ENCODE data around the gene LAP3. TPM values are rescaled to one million over a fixed set of nuclear protein-coding genes. Genes with fewer than 3 reads are reported as not detected.

Gene LAP3
- total RNA-seq, 1 donor from 2014 or later, result 44.1 TPM

- no peaks in the 10 kb centered on the region for H3K9me3 Mint-ChIP-seq (ENCODE audit: unreplicated experiment)
- H3K4me1 Mint-ChIP-seq (ENCODE audit: unreplicated experiment), result peaks cover 14% of the 10 kb centered on the region
- no peaks in the 10 kb centered on the region for H3K27me3 Mint-ChIP-seq (ENCODE audit: unreplicated experiment)
- DNase-seq (ENCODE audit: extremely low spot score, unreplicated experiment), result no peak
- TF ChIP-seq CTCF (IDR thresholded peaks at IDR 0.05), result no peak
- H3K4me3 Mint-ChIP-seq (ENCODE audit: unreplicated experiment), result no peak overlapping the region
- H3K27ac Mint-ChIP-seq (ENCODE audit: unreplicated experiment), result no peak overlapping the region
- H3K36me3 Mint-ChIP-seq (ENCODE audit: unreplicated experiment), result peaks cover 65% of the 10 kb centered on the region
Measured at GRCh38 chr4:17623451-17624001, 46.5 kb downstream of the LAP3 start.

DNA sequence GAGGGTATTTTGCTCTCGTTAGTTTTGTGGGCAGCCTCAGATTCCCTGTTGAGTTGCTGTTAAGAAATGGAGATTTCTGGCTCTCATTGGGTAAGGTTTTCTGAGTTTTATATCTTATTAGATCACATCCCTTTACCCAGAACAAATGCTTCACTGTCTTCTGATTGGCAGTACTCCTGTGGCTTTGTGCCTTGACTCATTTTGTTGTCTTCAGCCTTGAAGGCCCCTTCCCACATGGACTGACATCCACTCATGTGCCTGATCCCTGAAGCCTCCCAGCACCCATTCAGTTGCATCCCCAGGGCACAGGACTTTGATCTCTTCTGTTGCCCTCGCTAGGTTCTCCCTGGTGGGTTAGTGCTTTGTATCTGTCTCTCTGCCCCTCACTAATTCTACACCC is 47.8 kb downstream of the LAP3 start:
- Mint-ChIP-seq H3K4me1 (ENCODE audit: unreplicated experiment) (peaks cover under 1% of the 10 kb centered on the region), H3K36me3 (ENCODE audit: unreplicated experiment) (peaks cover 68% of the 10 kb centered on the region), H3K27ac (ENCODE audit: unreplicated experiment) (no peak overlapping the region), H3K4me3 (ENCODE audit: unreplicated experiment) (no peak overlapping the region), H3K9me3 (ENCODE audit: unreplicated experiment) (no peaks in the 10 kb centered on the region), H3K27me3 (ENCODE audit: unreplicated experiment) (no peaks in the 10 kb centered on the region)
- no peak for TF ChIP-seq CTCF (IDR thresholded peaks at IDR 0.05)
- DNase-seq (ENCODE audit: extremely low spot score, unreplicated experiment), result no peak

- H3K4me1 Mint-ChIP-seq (ENCODE audit: unreplicated experiment), result no peaks in the 10 kb centered on the region
- H3K36me3 Mint-ChIP-seq (ENCODE audit: unreplicated experiment), result peaks cover 57% of the 10 kb centered on the region
- H3K27me3 Mint-ChIP-seq (ENCODE audit: unreplicated experiment), result no peaks in the 10 kb centered on the region
- H3K27ac Mint-ChIP-seq (ENCODE audit: unreplicated experiment), result no peak overlapping the region
- H3K9me3 Mint-ChIP-seq (ENCODE audit: unreplicated experiment), result no peaks in the 10 kb centered on the region
- DNase-seq (ENCODE audit: extremely low spot score, unreplicated experiment), result no peak
- no peak for TF ChIP-seq CTCF (IDR thresholded peaks at IDR 0.05)
- no peak overlapping the region for H3K4me3 Mint-ChIP-seq (ENCODE audit: unreplicated experiment)
Measured at GRCh38 chr4:17630228-17630627, 53.2 kb downstream of the LAP3 start.

DNA sequence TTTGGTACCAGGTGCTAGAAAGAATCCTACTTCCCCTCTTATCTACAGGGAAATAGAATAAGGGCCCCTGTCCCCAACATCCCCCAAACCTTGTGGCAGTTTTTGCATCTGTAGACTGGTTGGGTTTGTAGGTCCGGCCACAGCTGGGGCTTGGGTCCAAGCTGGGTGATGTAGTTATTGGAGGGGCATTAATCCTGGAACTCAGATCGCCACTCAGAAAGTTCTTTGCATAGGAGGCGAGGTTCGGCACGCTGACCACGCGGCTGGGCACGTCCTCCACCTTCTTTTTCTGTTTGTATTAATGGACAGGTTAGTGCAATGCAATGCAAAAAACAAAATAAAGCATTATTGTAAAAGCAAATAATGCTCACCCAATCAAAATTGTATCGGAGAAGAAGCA is 56.6 kb downstream of the LAP3 start:
- H3K4me3 Mint-ChIP-seq (ENCODE audit: unreplicated experiment), result no peak overlapping the region
- no peak for DNase-seq (ENCODE audit: extremely low spot score, unreplicated experiment)
- H3K27ac Mint-ChIP-seq (ENCODE audit: unreplicated experiment), result no peak overlapping the region
- TF ChIP-seq CTCF (IDR thresholded peaks at IDR 0.05), result no peak
- no peaks in the 10 kb centered on the region for H3K27me3 Mint-ChIP-seq (ENCODE audit: unreplicated experiment)
- no peaks in the 10 kb centered on the region for H3K9me3 Mint-ChIP-seq (ENCODE audit: unreplicated experiment)
- peaks cover 2% of the 10 kb centered on the region for H3K4me1 Mint-ChIP-seq (ENCODE audit: unreplicated experiment)
- H3K36me3 Mint-ChIP-seq (ENCODE audit: unreplicated experiment), result peaks cover 37% of the 10 kb centered on the region

DNA sequence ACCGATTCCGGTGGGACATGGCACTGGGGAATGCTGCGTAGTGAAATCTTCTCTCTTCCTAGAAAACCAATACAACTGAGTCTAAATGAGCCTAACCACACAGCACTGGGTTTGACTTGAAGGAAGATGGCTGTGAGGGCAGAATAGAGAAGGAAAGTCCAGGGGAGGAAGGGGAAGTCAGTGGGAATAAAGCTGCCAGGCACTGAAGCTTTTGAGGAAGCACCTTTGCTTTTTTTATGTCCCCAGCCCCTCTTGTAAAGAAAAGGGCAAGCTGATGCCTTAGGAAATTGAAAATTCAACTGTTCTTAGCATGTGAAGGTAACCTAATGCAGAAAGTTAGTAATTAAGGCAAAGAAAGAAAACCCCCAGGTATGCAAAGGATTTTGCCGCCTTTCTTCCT is 58.1 kb downstream of the LAP3 start:
- peaks cover 26% of the 10 kb centered on the region for H3K36me3 Mint-ChIP-seq (ENCODE audit: unreplicated experiment)
- H3K27me3 Mint-ChIP-seq (ENCODE audit: unreplicated experiment), result no peaks in the 10 kb centered on the region
- H3K9me3 Mint-ChIP-seq (ENCODE audit: unreplicated experiment), result no peaks in the 10 kb centered on the region
- DNase-seq (ENCODE audit: extremely low spot score, unreplicated experiment), result no peak
- no peak overlapping the region for H3K4me3 Mint-ChIP-seq (ENCODE audit: unreplicated experiment)
- TF ChIP-seq CTCF (IDR thresholded peaks at IDR 0.05), result no peak
- peaks cover 2% of the 10 kb centered on the region for H3K4me1 Mint-ChIP-seq (ENCODE audit: unreplicated experiment)
- peak overlapping the region; percentile 45 for H3K27ac Mint-ChIP-seq (ENCODE audit: unreplicated experiment)
